HG02870 (cell line): ENCODE data around the gene WDR7.

Source experiments
- ATAC-seq: cut with Tn5 transposase; IDR thresholded peaks from one replicate; pipeline ENCODE4 v1.9.1; 2021; ENCODE audit warnings: mild to moderate bottlenecking, moderate library complexity; ENCODE audit not compliant: unreplicated experiment

Gene WDR7

GRCh38 chr18:56929886-56930285 is 278.7 kb downstream of the WDR7 start:
- no peak for ATAC-seq

GRCh38 chr18:56933472-56933871 is 282.3 kb downstream of the WDR7 start:
- ATAC-seq = no peak

- no peak for ATAC-seq
Observed at GRCh38 chr18:56934131-56934530, 283.0 kb downstream of the WDR7 start.

GRCh38 chr18:56934906-56935305 is 283.7 kb downstream of the WDR7 start:
- no peak for ATAC-seq

- no peak for ATAC-seq
Observed at GRCh38 chr18:56935434-56936040, 284.4 kb downstream of the WDR7 start.

- ATAC-seq = no peak
Observed at GRCh38 chr18:56936457-56936856, 285.3 kb downstream of the WDR7 start.

- ATAC-seq = no peak
Observed at GRCh38 chr18:56937874-56938430, 286.8 kb downstream of the WDR7 start.

GRCh38 chr18:56945171-56946083 is 294.3 kb downstream of the WDR7 start:
- ATAC-seq = no peak

- no peak for ATAC-seq
Observed at GRCh38 chr18:56947236-56947635, 296.1 kb downstream of the WDR7 start.

GRCh38 chr18:56952026-56952425 is 300.9 kb downstream of the WDR7 start:
- ATAC-seq = no peak

GRCh38 chr18:56953428-56954198 is 302.5 kb downstream of the WDR7 start:
- no peak for ATAC-seq

- ATAC-seq = no peak
Observed at GRCh38 chr18:56955490-56955889, 304.3 kb downstream of the WDR7 start.

- ATAC-seq = no peak
Observed at GRCh38 chr18:56959120-56959519, 308.0 kb downstream of the WDR7 start.

- no peak for ATAC-seq
Observed at GRCh38 chr18:56962322-56962721, 311.2 kb downstream of the WDR7 start.

GRCh38 chr18:56967035-56967434 is 315.9 kb downstream of the WDR7 start:
- ATAC-seq = no peak

GRCh38 chr18:56973487-56973886 is 322.3 kb downstream of the WDR7 start:
- no peak for ATAC-seq

- no peak for ATAC-seq
Observed at GRCh38 chr18:56974141-56974540, 323.0 kb downstream of the WDR7 start.

- no peak for ATAC-seq
Observed at GRCh38 chr18:56975276-56975675, 324.1 kb downstream of the WDR7 start.

- no peak for ATAC-seq
Observed at GRCh38 chr18:56977309-56977708, 326.1 kb downstream of the WDR7 start.

GRCh38 chr18:56977771-56978170 is 326.6 kb downstream of the WDR7 start:
- no peak for ATAC-seq

- no peak for ATAC-seq
Observed at GRCh38 chr18:56980151-56980550, 329.0 kb downstream of the WDR7 start.
